ENCODE measurements around the gene COX7B2. TPM values are rescaled to one million over a fixed set of nuclear protein-coding genes. Genes with fewer than 3 reads are reported as not detected.
A peak's percentile ranks its signal among the peaks of the same experiment; 100 is the strongest.

COX7B2 gene
- total RNA-seq, 2 experiments from 2014 or later = not detected

DNA sequence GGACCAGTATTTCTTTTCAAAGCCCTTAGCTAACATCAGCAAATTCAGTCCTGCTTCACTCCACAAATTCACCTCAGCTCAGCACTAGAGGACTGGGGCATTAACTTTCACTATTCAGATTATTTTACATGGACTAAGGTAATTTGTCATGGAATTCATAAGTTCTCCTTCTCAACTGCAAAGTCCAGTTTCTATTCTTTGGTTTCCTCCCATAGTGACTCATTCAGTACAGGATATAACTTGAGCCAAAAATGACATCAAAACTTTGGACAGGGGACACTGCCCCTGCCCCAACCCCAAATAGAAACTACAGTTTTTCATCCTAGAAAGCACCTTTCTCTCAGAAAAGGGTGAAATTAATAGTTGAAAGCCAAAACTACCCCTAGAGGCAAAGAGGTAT, 52.7 kb downstream of the COX7B2 start:
- H3K36me3 Mint-ChIP-seq = no peaks in the 10 kb centered on the region
- no peak overlapping the region for H3K27ac Mint-ChIP-seq
- no peak overlapping the region for H3K4me3 Mint-ChIP-seq
- no peak for ATAC-seq
- H3K4me1 Mint-ChIP-seq = no peaks in the 10 kb centered on the region
- DNase-seq = no peak
- CTCF ChIA-PET = no interaction called here
- H3K9me3 Mint-ChIP-seq (ENCODE audit: low read depth) = no peaks in the 10 kb centered on the region
- H3K27me3 Mint-ChIP-seq = peaks cover 4% of the 10 kb centered on the region

DNA sequence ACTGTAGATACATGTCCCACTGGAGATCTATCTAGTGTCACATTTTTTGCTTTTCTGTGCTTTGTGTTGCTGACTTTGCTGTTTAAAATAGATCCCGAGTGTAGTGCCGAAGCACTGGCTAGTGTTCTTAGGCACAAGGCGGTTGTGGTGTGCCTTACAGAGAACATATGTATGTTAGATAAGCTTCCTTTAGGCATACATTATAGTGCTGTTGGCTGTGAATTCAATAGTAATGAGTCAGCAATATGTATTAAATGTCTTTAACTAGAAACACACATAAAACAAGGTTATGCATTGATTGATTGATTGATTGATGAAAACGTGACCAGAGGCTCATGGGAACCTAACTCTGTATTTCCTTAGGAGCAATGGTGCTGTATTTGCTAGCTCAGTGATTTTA, 56.2 kb downstream of the COX7B2 start:
- DNase-seq (no peak), ATAC-seq (no peak)
- CTCF ChIA-PET = no interaction called here
- H3K4me1 Mint-ChIP-seq = no peaks in the 10 kb centered on the region
- no peak overlapping the region for H3K27ac Mint-ChIP-seq
- H3K27me3 Mint-ChIP-seq = peaks cover 7% of the 10 kb centered on the region
- no peaks in the 10 kb centered on the region for H3K9me3 Mint-ChIP-seq (ENCODE audit: low read depth)
- H3K36me3 Mint-ChIP-seq = no peaks in the 10 kb centered on the region
- no peak overlapping the region for H3K4me3 Mint-ChIP-seq

DNA sequence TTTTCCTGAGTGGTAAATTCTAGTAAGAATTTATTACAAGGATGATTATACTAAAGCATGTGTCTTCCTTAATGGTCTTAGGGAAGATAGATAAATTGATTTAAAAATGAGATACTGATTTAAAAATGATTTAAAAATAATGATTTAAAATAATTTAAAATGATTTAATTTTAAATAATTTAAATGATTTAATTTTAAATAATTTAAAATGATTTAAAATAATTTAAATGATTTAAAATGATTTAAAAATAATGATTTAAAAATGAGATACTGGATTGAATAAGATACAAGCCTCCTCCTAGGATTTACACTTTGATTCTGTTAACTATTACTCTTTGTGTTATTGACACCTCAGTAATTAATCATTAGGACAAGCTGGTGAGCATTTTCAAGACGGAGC, 59.0 kb downstream of the COX7B2 start:
- DNase-seq = no peak
- CTCF ChIA-PET = no interaction called here
- H3K4me1 Mint-ChIP-seq = no peaks in the 10 kb centered on the region
- no peaks in the 10 kb centered on the region for H3K36me3 Mint-ChIP-seq
- no peak overlapping the region for H3K27ac Mint-ChIP-seq
- peaks cover 11% of the 10 kb centered on the region for H3K27me3 Mint-ChIP-seq
- no peak overlapping the region for H3K4me3 Mint-ChIP-seq
- no peaks in the 10 kb centered on the region for H3K9me3 Mint-ChIP-seq (ENCODE audit: low read depth)
- no peak for ATAC-seq

DNA sequence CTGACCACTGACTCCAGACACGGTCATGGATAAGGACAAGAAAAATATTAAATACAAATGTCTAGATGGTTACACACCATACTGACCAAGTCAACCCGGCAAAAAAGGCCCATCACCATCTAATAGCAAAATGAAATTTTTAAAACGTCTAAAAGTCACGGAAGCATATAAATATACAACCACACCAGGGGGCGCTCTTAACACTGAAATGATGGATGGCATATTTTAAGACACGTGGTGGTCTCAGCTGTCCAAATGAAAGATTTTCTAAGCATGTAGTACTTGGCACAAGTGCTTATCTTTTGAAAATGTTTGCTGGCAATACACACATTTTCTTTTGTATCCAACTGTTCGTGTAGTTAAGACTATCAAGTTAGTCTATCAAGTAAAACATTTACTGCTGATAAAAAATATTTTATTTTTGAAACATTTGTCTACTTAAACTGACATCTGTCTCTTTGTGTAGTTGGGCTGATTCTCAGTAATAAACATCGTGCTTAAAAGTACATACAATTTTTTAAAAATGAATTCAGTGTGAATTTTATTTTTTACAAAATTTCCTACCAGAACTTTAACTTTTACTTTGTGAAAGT, 64.6 kb downstream of the COX7B2 start:
- DNase-seq (peak; percentile 53), ATAC-seq (peak; percentile 33)
- H3K9me3 Mint-ChIP-seq (ENCODE audit: low read depth) = no peaks in the 10 kb centered on the region
- CTCF ChIA-PET = interaction anchor here (0.7 to 2.1 kb wide), 4 partner anchors 13 to 539 kb away, joined by 3 to 8 read pairs (median 4); no protein-coding TSS in a partner anchor
- no peak overlapping the region for H3K27ac Mint-ChIP-seq
- H3K4me1 Mint-ChIP-seq = no peaks in the 10 kb centered on the region
- peaks cover 3% of the 10 kb centered on the region for H3K27me3 Mint-ChIP-seq
- H3K4me3 Mint-ChIP-seq = no peak overlapping the region
- no peaks in the 10 kb centered on the region for H3K36me3 Mint-ChIP-seq

DNA sequence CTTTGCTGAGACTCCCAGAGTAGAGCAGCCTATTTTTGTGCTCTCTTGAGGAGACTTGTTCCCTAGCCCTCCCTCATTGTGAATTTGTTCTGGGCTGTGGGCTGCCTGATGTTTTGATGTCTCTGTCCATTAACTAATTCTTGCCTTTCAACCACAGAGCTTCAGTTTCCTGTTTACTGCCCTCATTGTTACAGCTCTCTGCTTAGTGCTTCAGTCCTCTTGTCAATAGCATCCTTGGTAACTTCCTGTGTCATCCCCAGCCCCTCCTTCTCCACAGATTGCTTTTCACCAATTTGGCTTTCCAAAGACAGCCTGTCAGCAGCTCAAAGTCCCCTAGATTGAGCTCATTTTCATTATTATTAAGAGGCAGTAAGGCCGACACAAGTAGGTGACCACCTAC, 69.9 kb downstream of the COX7B2 start:
- CTCF ChIA-PET = no interaction called here
- H3K9me3 Mint-ChIP-seq (ENCODE audit: low read depth) = no peaks in the 10 kb centered on the region
- no peak overlapping the region for H3K4me3 Mint-ChIP-seq
- DNase-seq (no peak), ATAC-seq (no peak)
- H3K36me3 Mint-ChIP-seq = no peaks in the 10 kb centered on the region
- H3K27ac Mint-ChIP-seq = no peak overlapping the region
- H3K4me1 Mint-ChIP-seq = peaks cover 3% of the 10 kb centered on the region
- H3K27me3 Mint-ChIP-seq = no peaks in the 10 kb centered on the region

DNA sequence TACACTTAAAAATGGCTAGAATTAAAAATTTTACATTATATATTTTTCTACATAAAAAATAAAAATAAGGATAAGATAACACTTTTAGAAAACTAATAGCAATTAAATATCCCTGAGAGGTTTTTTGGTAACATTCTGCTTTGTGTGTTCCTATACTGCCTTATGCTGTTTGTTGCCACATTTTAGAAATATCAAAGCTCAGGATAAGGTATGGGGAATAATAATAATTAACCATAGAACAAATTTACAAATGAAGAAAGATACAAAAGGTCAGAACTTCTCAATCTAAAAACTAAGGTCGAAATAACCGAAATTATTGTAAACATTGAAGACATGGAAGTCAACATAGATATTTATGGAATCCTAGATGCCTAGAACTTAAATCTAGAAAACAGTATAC, 71.4 kb downstream of the COX7B2 start:
- H3K4me3 Mint-ChIP-seq = no peak overlapping the region
- no peaks in the 10 kb centered on the region for H3K9me3 Mint-ChIP-seq (ENCODE audit: low read depth)
- no peaks in the 10 kb centered on the region for H3K27me3 Mint-ChIP-seq
- no peak for DNase-seq
- no peak for ATAC-seq
- CTCF ChIA-PET = no interaction called here
- H3K4me1 Mint-ChIP-seq = peaks cover 3% of the 10 kb centered on the region
- no peak overlapping the region for H3K27ac Mint-ChIP-seq
- no peaks in the 10 kb centered on the region for H3K36me3 Mint-ChIP-seq

DNA sequence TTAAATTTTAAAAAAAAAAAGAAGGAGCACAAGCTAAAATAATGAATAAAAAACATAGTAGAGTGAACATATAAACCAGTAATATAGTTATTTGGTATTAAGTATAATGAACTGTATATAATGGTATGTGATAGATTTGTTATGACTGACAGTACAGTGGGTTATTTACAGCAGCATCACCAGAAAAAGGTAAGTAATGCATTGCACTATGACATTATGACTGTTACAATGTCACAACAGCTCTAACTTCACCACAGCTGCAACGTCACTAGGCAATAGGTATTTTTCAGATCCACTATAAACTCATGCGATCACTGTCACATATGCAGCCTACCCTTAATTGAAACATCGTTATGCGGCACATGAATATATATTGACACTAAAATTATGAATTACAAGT, 72.5 kb downstream of the COX7B2 start:
- peaks cover 3% of the 10 kb centered on the region for H3K4me1 Mint-ChIP-seq
- CTCF ChIA-PET = no interaction called here
- H3K9me3 Mint-ChIP-seq (ENCODE audit: low read depth) = peaks cover 2% of the 10 kb centered on the region
- H3K36me3 Mint-ChIP-seq = no peaks in the 10 kb centered on the region
- H3K27me3 Mint-ChIP-seq = no peaks in the 10 kb centered on the region
- no peak overlapping the region for H3K4me3 Mint-ChIP-seq
- no peak for DNase-seq
- no peak overlapping the region for H3K27ac Mint-ChIP-seq
- no peak for ATAC-seq

DNA sequence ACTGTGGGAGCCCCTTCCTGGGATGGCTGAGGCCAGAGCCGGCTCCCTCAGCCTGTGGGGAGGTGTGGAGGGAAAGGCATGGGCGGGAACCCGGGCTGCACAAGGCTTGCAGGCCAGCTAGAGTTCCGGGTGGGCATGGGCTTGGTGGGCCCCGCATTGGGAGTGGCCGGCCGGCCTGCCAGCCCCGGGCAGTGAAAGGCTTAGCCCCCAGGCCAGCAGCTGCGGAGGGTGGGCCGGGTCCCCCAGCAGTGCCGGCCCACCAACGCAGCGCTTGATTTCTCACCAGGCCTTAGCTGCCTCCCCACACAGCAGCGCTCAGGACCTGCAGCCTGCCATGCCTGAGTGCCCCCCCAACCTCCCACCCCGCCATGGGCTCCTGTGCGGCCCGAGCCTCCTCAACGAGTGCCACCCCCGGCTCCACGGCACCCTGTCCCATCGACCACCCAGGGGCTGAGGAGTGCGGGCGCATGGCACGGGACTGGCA, 78.0 kb downstream of the COX7B2 start:
- CTCF ChIA-PET = interaction anchor here (1.5 kb wide), 1 partner anchor 13 kb away, joined by 3 read pairs; no protein-coding TSS in a partner anchor
- Mint-ChIP-seq H3K4me3 (no peak overlapping the region), H3K36me3 (no peaks in the 10 kb centered on the region), H3K27me3 (no peaks in the 10 kb centered on the region), H3K4me1 (no peaks in the 10 kb centered on the region), H3K27ac (no peak overlapping the region), H3K9me3 (ENCODE audit: low read depth) (peaks cover 2% of the 10 kb centered on the region)
- DNase-seq = no peak
- no peak for ATAC-seq

DNA sequence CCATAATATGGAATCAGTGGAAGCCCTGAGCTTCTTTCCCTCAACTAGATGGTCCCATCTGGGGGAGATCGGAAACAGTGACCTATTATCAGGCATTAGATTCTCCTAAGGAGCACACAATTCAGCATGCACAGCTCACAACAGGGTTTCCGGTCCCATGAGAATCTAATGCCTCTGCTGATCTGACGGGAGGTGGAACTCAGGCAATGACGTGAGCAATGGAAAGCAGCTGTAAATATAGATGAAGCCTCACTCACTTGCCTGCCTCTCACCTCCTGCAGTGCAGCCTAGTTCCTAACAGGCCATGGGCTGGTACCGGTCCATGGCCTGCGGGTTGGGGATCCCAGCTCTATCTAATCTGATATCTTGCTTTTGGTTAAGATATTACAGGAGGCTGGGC, 88.9 kb downstream of the COX7B2 start:
- H3K36me3 Mint-ChIP-seq = no peaks in the 10 kb centered on the region
- H3K4me1 Mint-ChIP-seq = no peaks in the 10 kb centered on the region
- ATAC-seq (no peak), DNase-seq (no peak)
- H3K4me3 Mint-ChIP-seq = no peak overlapping the region
- no peaks in the 10 kb centered on the region for H3K27me3 Mint-ChIP-seq
- no peak overlapping the region for H3K27ac Mint-ChIP-seq
- CTCF ChIA-PET = no interaction called here
- no peaks in the 10 kb centered on the region for H3K9me3 Mint-ChIP-seq (ENCODE audit: low read depth)

DNA sequence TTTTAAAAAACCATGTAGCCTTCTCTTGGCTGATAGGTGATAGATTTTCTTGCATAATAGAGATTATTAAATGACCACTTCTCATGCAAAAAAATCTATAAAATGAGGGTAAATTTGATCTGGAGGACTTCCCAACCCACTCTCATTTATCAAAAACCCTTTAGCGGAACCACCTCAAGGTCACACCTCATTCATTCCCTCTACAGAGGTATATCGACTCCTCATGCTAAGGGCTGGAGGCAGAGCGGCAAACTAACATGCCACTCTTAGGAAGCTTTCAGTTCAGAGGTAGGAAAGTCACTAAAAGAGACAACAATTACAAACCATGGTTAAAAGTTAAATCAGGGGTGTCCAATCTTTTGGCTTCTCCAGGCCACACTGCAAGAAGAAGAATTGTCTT, 90.0 kb downstream of the COX7B2 start:
- Mint-ChIP-seq H3K27me3 (no peaks in the 10 kb centered on the region), H3K9me3 (ENCODE audit: low read depth) (no peaks in the 10 kb centered on the region), H3K4me1 (no peaks in the 10 kb centered on the region), H3K36me3 (no peaks in the 10 kb centered on the region), H3K4me3 (no peak overlapping the region), H3K27ac (no peak overlapping the region)
- DNase-seq (no peak), ATAC-seq (no peak)
- CTCF ChIA-PET = no interaction called here

DNA sequence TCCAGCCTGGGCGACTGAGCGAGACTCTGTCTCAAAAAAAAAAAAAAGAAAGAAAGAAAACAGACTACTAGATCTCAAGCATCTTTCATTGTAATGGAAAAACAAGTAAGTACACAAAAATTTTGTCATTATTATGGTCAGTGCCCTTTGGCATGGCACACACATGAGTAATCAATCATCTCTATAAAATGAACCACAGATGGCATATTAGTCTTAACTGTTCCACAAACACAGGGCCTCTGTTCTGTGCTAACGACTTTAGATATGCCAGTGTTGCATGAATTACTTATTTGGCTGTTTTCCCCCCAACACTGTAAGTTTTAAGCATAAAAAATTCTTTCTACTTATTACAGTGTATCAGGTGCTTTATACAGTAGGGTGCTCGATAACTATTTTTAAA, 90.4 kb downstream of the COX7B2 start:
- ATAC-seq = no peak
- Mint-ChIP-seq H3K36me3 (no peaks in the 10 kb centered on the region), H3K27ac (no peak overlapping the region), H3K4me3 (no peak overlapping the region), H3K9me3 (ENCODE audit: low read depth) (no peaks in the 10 kb centered on the region), H3K4me1 (no peaks in the 10 kb centered on the region), H3K27me3 (no peaks in the 10 kb centered on the region)
- DNase-seq = no peak
- CTCF ChIA-PET = no interaction called here

DNA sequence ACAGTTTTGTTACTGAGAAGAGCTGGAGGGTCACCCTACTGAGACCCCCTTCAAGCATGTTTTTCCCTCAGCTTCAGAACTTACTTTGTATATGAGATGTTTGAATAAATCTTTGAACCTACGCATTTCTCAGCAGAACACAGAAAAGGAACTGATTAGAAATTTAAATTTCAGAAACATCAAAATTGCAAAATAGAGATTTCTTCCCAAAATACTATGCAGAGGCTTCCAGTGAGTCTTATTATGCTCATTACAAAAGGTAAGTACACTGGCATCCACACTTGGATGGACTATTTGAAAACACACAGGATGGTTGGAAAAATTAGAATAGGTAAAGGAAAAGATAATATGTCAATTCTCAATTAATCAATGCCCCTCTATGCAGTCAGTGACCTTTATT, 91.2 kb downstream of the COX7B2 start:
- Mint-ChIP-seq H3K27me3 (no peaks in the 10 kb centered on the region), H3K4me1 (no peaks in the 10 kb centered on the region), H3K9me3 (ENCODE audit: low read depth) (no peaks in the 10 kb centered on the region), H3K36me3 (no peaks in the 10 kb centered on the region), H3K4me3 (no peak overlapping the region), H3K27ac (no peak overlapping the region)
- CTCF ChIA-PET = no interaction called here
- ATAC-seq (no peak), DNase-seq (no peak)

DNA sequence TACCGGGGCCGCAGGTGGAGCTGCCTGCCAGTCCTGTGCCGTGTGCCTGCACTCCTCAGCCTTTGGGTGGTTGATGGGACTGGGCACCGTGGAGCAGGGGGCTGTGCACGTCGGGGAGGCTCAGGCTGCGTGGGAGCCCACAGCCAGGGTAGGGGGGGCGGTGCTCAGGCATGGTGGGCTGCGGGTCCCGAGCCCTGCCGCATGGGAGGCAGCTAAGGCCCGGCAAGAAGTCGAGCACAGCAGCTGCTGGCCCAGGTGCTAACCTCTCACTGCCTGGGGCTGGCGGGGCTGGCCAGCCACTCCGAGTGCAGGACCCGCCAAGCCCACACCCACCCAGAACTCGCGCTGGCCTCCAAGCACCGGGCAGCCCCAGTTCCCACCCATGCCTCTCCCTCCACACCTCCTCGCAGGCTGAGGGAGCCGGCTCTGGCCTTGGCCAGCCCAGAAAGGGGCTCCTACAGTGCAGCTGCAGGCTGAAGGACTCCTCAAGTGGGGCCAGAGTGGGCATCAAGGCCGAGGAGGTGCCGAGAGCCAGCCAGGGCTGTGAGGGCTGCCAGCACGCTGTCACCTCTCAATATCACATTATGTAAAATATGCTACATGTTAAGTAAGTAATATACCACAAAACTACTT, 104.1 kb downstream of the COX7B2 start:
- no peaks in the 10 kb centered on the region for H3K27me3 Mint-ChIP-seq
- peaks cover 4% of the 10 kb centered on the region for H3K9me3 Mint-ChIP-seq (ENCODE audit: low read depth)
- H3K4me3 Mint-ChIP-seq = no peak overlapping the region
- no peak overlapping the region for H3K27ac Mint-ChIP-seq
- H3K36me3 Mint-ChIP-seq = no peaks in the 10 kb centered on the region
- H3K4me1 Mint-ChIP-seq = no peaks in the 10 kb centered on the region
- DNase-seq (no peak), ATAC-seq (no peak)
- CTCF ChIA-PET = no interaction called here

DNA sequence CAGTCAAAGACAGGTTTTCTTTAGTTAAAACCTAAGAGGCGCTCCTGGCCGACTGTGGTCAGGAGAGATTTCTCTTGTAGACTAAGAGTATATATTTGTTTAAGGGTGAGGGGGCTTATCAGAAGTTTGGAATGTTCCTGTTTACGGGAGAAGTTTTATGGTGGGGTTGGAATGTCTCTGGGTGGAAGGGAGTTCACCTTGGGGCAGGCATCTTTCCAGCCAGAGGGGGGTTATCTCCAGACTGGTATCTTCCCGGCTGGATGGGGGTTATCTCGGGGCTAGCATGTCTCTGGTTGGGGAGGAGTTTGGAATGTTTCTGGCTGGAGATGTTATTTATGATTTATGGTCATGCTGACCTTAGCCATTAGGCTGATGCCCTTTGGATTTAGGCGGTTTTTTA, 116.0 kb downstream of the COX7B2 start:
- DNase-seq (no peak), ATAC-seq (no peak)
- H3K4me3 Mint-ChIP-seq = no peak overlapping the region
- H3K27ac Mint-ChIP-seq = no peak overlapping the region
- H3K9me3 Mint-ChIP-seq (ENCODE audit: low read depth) = no peaks in the 10 kb centered on the region
- CTCF ChIA-PET = no interaction called here
- H3K4me1 Mint-ChIP-seq = no peaks in the 10 kb centered on the region
- H3K36me3 Mint-ChIP-seq = no peaks in the 10 kb centered on the region
- H3K27me3 Mint-ChIP-seq = no peaks in the 10 kb centered on the region
